Lower leg skin (tissue), 4 donors: ENCODE results near the gene MBD3L3. TPM values are rescaled to one million over a fixed set of nuclear protein-coding genes. Genes with fewer than 3 reads are reported as not detected.
"Not testable (repeated sequence)": the region's sequence is repeated elsewhere in the genome, so short reads cannot be mapped to it uniquely, and the experiment has no call there.

Experiments used
- DNase-seq, 2 donors: peaks; one replicate each; pipeline ENCODE4 v3.0.0-alpha.2; 2019; ENCODE audit warnings: low spot score in 2 of 2
- H3K4me3 ChIP-seq: fragments of 200-600 bp; sonication (generic); 2 replicates; pipeline ENCODE4 v1.5.1; 2017; ENCODE audit warnings: mild to moderate bottlenecking, low read depth; ENCODE audit not compliant: poor library complexity, severe bottlenecking
- CTCF ChIP-seq, 3 donors: fragments of 450-650 bp; IDR thresholded peaks; one replicate each; pipeline ENCODE4 v1.5.1; 2016; ENCODE audit warnings: antibody characterized with exemption in 3 of 3, mild to moderate bottlenecking in 3 of 3, moderate library complexity in 2 of 3
- POLR2A ChIP-seq, 2 donors: fragments of 450-650 bp; IDR thresholded peaks; one replicate each; pipeline ENCODE4 v1.6.1; 2016 to 2017; ENCODE audit warnings: antibody characterized with exemption in 2 of 2, mild to moderate bottlenecking in 1 of 2, moderate library complexity in 1 of 2
- WGBS, 2 donors: methylation state at CpG; one replicate each; pipeline ENCODE4 v1.1.5; 2018; 5-methylcytosine and 5-hydroxymethylcytosine counted together
- intact Hi-C: fragments of 100-400 bp; cut with DNase I; formaldehyde crosslinking; loops from one replicate; pipeline ENCODE4 v1.15.0; 2023; ENCODE audit warnings: low total_unique reads
- total RNA-seq, 4 donors: library from RNA; depleted of rRNA; stranded (reverse); fragments of >200 nt; gene quantifications; one replicate each; pipeline ENCODE4 v1.1.0, GENCODE V29; 2016

MBD3L3 gene
- total RNA-seq, 4 donors from 2014 or later = not detected

DNA sequence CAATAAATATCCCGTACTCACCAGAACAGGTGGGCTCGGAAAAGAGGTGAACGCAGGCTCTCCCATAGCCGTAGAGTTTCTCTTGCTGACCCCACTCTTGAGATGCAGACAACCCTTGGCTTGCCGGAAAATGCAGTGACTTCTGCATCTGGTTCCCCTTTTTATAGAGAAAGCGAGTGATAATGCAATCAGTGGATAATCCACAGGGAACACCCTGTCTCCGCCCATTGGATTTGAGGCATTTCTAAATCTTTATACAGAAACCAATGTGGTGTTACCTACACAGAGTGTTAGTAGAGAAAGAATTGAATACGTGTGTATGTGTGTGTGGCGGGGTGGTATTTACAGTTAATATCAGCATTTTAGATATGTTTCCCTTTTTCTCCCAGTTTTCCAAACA is 18.4 kb downstream of the MBD3L3 start, which contains the start of gene MBD3L4:
TSS of gene MBD3L4 (minus strand) at position 101 of the 400 bp plus-strand sequence. CDS start at position 66, 35 bp downstream.
- DNase-seq, intact Hi-C loops, H3K4me3 ChIP-seq: not testable (repeated sequence)
- 60 to 88% methylated on average over 1 to 2 of the region's 9 CpGs for WGBS, 2 donors

DNA sequence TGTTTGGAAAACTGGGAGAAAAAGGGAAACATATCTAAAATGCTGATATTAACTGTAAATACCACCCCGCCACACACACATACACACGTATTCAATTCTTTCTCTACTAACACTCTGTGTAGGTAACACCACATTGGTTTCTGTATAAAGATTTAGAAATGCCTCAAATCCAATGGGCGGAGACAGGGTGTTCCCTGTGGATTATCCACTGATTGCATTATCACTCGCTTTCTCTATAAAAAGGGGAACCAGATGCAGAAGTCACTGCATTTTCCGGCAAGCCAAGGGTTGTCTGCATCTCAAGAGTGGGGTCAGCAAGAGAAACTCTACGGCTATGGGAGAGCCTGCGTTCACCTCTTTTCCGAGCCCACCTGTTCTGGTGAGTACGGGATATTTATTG is 28.2 kb downstream of the MBD3L3 start, which contains the start of gene MBD3L5:
TSS of gene MBD3L5 (plus strand) at position 301 of the 400 bp plus-strand sequence. CDS start at position 335, 34 bp downstream.
- H3K4me3 ChIP-seq, DNase-seq, intact Hi-C loops: not testable (repeated sequence)
- 90% methylated on average over 2 of the region's 9 CpGs; no CpG with 5 or more reads in 1 of the 2 donors for WGBS, 2 donors

DNA sequence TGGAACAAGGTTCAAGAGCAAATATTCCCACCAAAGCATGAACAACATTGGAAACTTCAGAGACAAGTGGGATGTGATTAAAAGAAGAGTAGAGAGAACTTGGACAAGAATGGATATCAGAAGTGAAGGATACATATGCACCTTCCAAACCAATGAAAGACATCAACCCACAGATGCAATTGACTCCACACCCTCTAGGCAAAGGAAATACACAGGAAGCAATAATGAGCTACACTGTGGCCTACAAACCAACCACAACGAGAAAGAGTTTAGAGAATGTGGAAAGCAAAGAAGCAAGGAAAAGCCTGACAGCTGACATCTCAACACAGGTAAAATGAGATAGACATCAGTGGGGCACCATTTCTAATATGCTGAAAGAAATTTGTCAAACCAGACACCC is 29.7 kb downstream of the MBD3L3 start:
- intact Hi-C loops, H3K4me3 ChIP-seq, DNase-seq: not testable (repeated sequence)
- WGBS, 2 donors = no CpG with 5 or more reads among the region's 1 CpG

GRCh38 chr19:7021331-7021730 is 37.1 kb downstream of the MBD3L3 start, which contains the start of gene MBD3L2B:
TSS of gene MBD3L2B (minus strand) at chr19:7021431. CDS start at chr19:7021397, 34 bp downstream.
- DNase-seq, intact Hi-C loops, H3K4me3 ChIP-seq: not testable (repeated sequence)
- no CpG with 5 or more reads among the region's 6 CpGs for WGBS, 2 donors

- no peak for DNase-seq
- no peak overlapping the region for H3K4me3 ChIP-seq
- 81 to 85% methylated on average over 6 of the region's 6 CpGs for WGBS, 2 donors
- no peak for TF ChIP-seq CTCF (IDR thresholded peaks at IDR 0.05)
- no peak for TF ChIP-seq POLR2A (IDR thresholded peaks at IDR 0.05)
- intact Hi-C loops = no loop called here
These were observed 39.6 kb downstream of the MBD3L3 start for GRCh38 chr19:7018828-7019227.

DNA sequence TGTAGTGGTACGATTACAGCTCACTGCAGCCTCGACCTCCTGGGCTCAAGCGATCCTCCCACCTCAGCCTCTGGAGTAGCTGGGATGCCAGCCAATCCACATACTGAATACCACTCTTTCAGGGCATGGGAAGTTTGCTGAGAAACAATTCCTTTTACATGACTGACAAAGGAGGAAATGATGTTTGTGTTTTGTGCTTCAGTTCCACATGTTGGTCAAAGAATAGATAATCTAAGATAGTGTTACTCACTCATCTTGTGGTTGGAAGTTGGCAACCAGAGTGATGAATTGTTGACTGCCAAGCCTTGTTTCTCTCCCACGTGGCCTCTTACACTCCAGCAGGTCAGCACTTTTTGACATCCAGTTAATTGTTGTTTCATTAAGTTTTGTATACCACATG is 44.8 kb downstream of the MBD3L3 start:
- no peak overlapping the region for H3K4me3 ChIP-seq
- DNase-seq = no peak
- intact Hi-C loops = no loop called here
- TF ChIP-seq POLR2A (IDR thresholded peaks at IDR 0.05) (no peak), CTCF (IDR thresholded peaks at IDR 0.05) (no peak)
- WGBS, 2 donors = 57 to 69% methylated on average over 4 of the region's 4 CpGs

DNA sequence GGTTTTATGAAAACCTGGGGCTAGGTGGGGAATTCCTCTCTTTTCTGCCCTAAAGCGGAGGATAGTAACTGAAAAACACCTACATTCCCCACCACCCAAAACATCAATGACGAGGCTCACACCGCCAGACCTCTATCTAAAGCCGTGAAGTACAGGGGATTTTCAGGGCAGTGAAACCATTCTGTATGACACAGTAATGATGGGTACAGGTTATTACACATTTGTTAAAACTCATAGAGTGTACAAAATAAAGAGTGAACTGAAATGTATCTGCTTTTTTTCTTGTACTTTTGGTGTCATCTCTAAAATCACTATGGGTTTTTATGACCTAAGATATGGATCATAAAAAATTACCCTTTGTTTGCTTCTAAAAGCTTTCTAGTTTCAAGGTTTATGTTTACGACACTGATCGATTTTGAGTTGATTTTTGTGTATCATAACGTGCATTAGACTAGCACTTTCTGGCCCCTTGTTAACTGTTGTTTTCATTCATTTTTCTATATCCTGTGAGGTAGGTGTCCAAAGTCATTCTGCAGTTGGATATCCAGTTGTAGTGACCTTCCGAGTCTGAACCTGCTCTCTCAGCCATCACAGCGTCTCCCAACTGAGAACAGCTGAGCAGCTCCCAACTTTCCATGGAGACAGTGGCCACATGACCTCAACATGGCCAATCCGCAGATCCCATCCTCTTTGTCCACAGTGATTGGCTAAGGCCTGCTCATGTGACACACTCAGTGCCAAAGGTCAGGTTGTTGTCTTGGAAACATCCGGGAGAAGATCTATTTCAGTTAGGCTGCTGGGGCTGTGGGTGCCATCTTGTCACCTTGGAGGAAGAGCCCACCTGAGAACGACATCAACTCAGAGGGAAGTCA is 47.5 kb downstream of the MBD3L3 start:
- 73 to 88% methylated on average over 12 of the region's 12 CpGs for WGBS, 2 donors
- no peak for TF ChIP-seq CTCF (IDR thresholded peaks at IDR 0.05)
- no peak for TF ChIP-seq POLR2A (IDR thresholded peaks at IDR 0.05)
- intact Hi-C loops = no loop called here
- DNase-seq = no peak
- no peak overlapping the region for H3K4me3 ChIP-seq
